Measurements from ENCODE around the gene LMAN2.

The LMAN2 gene

DNA sequence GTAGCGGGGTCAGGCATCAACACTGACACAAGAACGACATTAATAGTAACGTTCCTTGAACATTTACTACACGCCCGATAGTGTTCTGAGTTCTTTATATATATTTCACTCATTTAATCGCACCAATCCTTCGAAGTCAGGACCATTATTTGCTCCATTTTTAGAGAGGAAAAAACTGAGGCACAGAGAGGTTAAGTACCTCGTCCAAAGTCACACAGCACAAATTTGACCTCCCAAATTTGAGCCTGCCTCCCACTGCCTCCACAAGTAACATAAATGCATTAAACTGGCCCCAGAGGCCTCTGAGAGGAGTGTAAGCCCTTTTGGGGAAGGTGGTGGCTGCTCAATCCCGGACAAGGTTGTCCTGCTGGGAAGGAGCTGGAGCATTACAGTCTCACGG is 12.1 kb upstream of the LMAN2 start:
- H3K9me3 ChIP-seq (ENCODE audit: control insufficient read depth, insufficient read depth, low read depth, low read length) = no peaks in the 10 kb centered on the region
- peak overlapping the region; percentile 3; the same call in 1 of the 2 replicates for H3K4me3 ChIP-seq (ENCODE audit: low read depth, low read length)
- no peak overlapping the region for H3K27ac ChIP-seq (ENCODE audit: extremely low read depth, low read depth, low read length)
- CTCF ChIA-PET = interaction anchor here (0.6 to 1.6 kb wide), 3 partner anchors 19 to 38 kb away, joined by 3 to 4 read pairs (median 3); no protein-coding TSS in a partner anchor
- POLR2A ChIA-PET = interaction anchor here (0.6 to 1.4 kb wide), 2 partner anchors 11 to 827 kb away, joined by 3 to 7 read pairs; partner anchors contain the start of genes LMAN2 and RNF44
- no peaks in the 10 kb centered on the region for H3K36me3 ChIP-seq (ENCODE audit: control insufficient read depth in 2 of 2, insufficient read depth in 1 of 2, low read length in 2 of 2)
- H3K4me1 ChIP-seq (ENCODE audit: control insufficient read depth, insufficient read depth, low read length) = peaks cover 2% of the 10 kb centered on the region; the same call in 1 of the 2 replicates
- no peak for TF ChIP-seq SP7 (tag by site-specific recombination; IDR thresholded peaks at IDR 0.05)
- no peak for TF ChIP-seq ZNF654 (tag by site-specific recombination; IDR thresholded peaks at IDR 0.05; ENCODE audit: low read depth)
- peak; percentile 63; the same call in 1 of the 2 replicates for TF ChIP-seq ZNF664 (tag by site-specific recombination; IDR thresholded peaks at IDR 0.05)
- no peak for TF ChIP-seq KLF1 (tag by site-specific recombination; IDR thresholded peaks at IDR 0.05)
- TF ChIP-seq ZNF280D (tag by site-specific recombination; IDR thresholded peaks at IDR 0.05) = peak; percentile 59; the same call in 1 of the 2 replicates
- TF ChIP-seq INSM2 (tag by site-specific recombination; IDR thresholded peaks at IDR 0.05) = no peak
- peak; percentile 100; the same call in 1 of the 2 replicates for TF ChIP-seq ZNF768 (tag by site-specific recombination; IDR thresholded peaks at IDR 0.05)
- TF ChIP-seq, protein P1, sequence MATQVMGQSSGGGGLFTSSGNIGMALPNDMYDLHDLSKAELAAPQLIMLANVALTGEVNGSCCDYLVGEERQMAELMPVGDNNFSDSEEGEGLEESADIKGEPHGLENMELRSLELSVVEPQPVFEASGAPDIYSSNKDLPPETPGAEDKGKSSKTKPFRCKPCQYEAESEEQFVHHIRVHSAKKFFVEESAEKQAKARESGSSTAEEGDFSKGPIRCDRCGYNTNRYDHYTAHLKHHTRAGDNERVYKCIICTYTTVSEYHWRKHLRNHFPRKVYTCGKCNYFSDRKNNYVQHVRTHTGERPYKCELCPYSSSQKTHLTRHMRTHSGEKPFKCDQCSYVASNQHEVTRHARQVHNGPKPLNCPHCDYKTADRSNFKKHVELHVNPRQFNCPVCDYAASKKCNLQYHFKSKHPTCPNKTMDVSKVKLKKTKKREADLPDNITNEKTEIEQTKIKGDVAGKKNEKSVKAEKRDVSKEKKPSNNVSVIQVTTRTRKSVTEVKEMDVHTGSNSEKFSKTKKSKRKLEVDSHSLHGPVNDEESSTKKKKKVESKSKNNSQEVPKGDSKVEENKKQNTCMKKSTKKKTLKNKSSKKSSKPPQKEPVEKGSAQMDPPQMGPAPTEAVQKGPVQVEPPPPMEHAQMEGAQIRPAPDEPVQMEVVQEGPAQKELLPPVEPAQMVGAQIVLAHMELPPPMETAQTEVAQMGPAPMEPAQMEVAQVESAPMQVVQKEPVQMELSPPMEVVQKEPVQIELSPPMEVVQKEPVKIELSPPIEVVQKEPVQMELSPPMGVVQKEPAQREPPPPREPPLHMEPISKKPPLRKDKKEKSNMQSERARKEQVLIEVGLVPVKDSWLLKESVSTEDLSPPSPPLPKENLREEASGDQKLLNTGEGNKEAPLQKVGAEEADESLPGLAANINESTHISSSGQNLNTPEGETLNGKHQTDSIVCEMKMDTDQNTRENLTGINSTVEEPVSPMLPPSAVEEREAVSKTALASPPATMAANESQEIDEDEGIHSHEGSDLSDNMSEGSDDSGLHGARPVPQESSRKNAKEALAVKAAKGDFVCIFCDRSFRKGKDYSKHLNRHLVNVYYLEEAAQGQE (tag by site-specific recombination; IDR thresholded peaks at IDR 0.05) = no peak
- no peak for TF ChIP-seq ZNF132 (tag by site-specific recombination; IDR thresholded peaks at IDR 0.05; ENCODE audit: borderline replicate concordance)
- no peak for TF ChIP-seq ZNF202 (tag by site-specific recombination; IDR thresholded peaks at IDR 0.05; ENCODE audit: borderline replicate concordance)
- no peak for TF ChIP-seq YY1 (tag by site-specific recombination; IDR thresholded peaks at IDR 0.05)
- no peak for TF ChIP-seq OSR2 (tag by site-specific recombination; IDR thresholded peaks at IDR 0.05)
- no peak for TF ChIP-seq ZNF214 (tag by site-specific recombination; IDR thresholded peaks at IDR 0.05; ENCODE audit: borderline replicate concordance)
- TF ChIP-seq, protein P2, sequence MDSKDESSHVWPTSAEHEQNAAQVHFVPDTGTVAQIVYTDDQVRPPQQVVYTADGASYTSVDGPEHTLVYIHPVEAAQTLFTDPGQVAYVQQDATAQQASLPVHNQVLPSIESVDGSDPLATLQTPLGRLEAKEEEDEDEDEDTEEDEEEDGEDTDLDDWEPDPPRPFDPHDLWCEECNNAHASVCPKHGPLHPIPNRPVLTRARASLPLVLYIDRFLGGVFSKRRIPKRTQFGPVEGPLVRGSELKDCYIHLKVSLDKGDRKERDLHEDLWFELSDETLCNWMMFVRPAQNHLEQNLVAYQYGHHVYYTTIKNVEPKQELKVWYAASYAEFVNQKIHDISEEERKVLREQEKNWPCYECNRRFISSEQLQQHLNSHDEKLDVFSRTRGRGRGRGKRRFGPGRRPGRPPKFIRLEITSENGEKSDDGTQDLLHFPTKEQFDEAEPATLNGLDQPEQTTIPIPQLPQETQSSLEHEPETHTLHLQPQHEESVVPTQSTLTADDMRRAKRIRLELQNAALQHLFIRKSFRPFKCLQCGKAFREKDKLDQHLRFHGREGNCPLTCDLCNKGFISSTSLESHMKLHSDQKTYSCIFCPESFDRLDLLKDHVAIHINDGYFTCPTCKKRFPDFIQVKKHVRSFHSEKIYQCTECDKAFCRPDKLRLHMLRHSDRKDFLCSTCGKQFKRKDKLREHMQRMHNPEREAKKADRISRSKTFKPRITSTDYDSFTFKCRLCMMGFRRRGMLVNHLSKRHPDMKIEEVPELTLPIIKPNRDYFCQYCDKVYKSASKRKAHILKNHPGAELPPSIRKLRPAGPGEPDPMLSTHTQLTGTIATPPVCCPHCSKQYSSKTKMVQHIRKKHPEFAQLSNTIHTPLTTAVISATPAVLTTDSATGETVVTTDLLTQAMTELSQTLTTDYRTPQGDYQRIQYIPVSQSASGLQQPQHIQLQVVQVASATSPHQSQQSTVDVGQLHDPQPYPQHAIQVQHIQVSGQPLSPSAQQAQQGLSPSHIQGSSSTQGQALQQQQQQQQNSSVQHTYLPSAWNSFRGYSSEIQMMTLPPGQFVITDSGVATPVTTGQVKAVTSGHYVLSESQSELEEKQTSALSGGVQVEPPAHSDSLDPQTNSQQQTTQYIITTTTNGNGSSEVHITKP (tag by site-specific recombination; IDR thresholded peaks at IDR 0.05) = no peak
- no peak for TF ChIP-seq GLI2 (tag by site-specific recombination; IDR thresholded peaks at IDR 0.05; ENCODE audit: borderline replicate concordance, low read depth)
- no peak for TF ChIP-seq ZNF488 (tag by site-specific recombination; IDR thresholded peaks at IDR 0.05)
- TF ChIP-seq IKZF3 (tag by site-specific recombination; IDR thresholded peaks at IDR 0.05) = 0 out of 2 replicates have a peak, but pooled peaks have one; percentile 2
- TF ChIP-seq ZNF501 (tag by site-specific recombination; IDR thresholded peaks at IDR 0.05) = no peak
- TF ChIP-seq ZFHX2 (tag by site-specific recombination; conservative IDR thresholded peaks at IDR 0.05) = no peak
- TF ChIP-seq KLF10 (tag by site-specific recombination; IDR thresholded peaks at IDR 0.05) = no peak
- TF ChIP-seq ZNF629 (tag by site-specific recombination; IDR thresholded peaks at IDR 0.05) = no peak
- no peak for TF ChIP-seq ZNF624 (tag by site-specific recombination; IDR thresholded peaks at IDR 0.05)
- no peak for TF ChIP-seq ZNF792 (tag by site-specific recombination; IDR thresholded peaks at IDR 0.05)
